ENCODE results near the gene SEMA4G.

SEMA4G gene

DNA sequence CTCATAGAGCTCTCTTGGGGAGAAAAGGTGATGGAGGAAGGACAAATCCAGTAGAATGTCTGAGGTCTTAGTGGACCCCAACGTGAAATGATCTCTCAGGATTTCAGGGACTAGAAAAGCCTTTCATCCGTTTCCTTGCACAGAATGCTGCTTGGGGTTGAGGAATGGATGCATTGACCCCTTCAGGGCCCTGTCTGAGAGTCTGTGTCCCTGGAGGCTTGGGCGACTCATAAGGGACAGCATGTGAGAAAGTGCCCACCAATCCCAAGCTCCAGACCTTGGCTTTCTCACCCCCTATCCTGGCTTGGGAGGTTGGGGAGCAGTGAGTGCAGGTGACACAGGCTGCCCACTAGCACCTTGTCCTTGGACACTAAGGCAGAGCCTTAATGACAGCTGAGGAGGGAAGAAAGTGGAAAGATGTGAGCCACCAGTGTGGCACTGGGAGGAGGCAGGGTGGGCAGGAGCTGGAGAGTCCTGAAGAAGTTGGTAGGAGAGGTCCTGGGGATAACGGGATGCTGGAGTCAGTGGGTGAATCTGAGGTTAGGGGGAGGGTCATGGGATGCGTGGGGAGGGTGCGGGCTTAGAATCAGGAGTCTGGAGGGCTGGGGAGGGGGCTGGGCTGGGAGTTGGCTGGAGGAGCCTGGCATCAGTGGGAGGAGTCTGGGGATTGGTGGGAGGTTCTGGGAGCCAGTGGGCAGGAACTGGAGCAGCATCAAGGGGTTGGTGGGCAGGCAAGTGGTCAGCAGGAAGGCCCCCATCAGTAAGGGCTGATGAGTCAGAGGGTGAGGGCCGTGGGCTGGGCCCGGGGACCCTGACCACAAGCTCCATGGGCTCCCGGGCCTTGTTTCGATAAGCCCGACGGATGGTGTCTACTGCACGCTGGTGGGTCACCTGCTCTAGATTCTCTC lies 38.9 kb downstream of the SEMA4G start:
- DNase-seq, result no peak

DNA sequence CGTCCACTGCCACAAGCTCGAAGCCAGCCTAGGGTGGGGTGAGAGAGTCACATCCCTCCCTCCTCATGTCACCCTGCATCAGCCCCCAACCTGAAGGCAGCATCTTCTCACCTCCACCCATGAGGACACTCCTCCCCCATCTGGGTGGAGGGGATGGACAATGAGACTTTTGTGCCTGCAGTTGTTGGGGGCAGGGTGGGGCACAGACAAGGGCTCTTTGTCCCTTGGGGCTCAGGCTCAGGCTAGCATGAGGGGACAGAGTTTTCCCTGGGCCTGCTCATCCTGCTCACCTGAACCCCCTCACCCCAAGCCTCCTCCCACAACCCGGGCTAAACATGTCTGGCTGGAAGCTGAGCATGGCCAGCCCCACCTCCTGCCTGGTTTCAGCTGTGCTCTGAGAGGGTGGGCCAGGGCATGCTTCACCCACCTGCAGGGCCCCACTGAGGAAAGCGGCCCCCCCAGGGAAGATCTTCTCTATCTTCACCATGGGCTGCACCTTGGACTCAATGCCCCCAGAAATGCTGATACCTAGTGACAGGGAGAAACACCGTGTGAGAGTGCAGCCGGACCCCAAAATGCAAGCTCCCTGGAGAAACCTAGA lies 39.6 kb downstream of the SEMA4G start:
- no peak for DNase-seq

DNA sequence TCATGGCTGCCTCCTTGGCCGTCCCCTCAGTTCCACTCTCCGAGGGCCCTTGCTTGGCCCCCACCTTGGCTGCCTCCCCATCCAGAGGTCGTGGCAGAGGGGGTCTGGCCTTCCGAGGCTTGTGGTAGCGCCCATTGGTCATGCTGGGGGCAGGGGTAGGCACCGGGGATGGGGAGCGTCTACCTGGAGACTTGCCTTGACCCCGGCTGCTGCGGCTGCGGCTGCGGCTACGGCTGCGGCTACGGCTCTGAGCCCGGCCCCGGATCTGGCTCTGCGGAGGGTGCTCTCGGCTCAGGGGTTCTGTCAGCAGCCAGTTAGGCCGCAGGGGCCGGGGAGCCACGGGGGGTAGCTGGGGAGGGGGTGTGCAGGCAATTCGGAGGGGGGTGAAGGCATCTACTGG lies 41.0 kb downstream of the SEMA4G start:
- DNase-seq, result no peak

DNA sequence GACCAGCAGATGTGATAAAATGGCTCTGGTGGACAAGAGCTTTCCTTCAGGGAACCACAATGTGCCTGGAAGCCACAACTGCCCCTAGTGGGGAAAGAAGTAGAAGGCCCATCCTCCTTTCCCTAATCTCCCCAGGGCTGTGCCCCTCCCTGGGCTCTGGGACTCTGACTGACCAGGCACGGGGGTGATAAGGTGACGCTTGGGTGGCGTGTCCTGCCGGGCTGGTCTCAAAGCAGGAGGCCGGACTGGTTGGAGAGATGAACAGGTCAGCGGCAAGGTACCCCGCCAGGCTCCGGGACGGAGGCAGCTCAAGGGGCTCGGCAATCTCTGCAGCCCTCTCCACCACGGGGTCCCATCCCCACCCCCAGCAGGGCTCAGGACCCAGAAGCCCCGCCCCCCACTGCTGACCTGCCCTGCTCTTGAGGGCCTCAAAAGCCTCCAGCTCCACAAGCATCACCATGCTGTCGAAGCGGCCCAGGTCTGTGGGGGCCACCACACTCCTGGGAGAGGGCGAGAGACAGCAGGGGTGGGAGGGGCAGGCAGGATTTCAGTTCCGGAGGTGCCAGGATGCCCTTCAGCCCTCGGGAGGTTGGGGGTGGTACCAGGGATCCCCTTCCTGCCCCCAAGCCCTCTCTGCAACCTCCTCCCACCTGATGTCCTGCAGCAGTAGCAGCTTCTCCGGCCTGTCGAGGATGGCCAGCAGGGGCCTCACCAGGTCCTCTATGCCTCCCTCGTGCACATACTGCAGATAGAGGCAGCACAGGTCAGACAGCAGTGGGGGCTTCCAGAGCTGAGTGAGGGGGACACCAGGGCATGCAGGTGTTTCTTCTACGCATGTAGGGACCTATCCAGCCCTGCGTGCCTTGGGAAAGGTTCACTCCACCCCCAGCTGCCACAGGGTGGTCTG lies 42.5 kb downstream of the SEMA4G start:
- DNase-seq, result no peak

DNA sequence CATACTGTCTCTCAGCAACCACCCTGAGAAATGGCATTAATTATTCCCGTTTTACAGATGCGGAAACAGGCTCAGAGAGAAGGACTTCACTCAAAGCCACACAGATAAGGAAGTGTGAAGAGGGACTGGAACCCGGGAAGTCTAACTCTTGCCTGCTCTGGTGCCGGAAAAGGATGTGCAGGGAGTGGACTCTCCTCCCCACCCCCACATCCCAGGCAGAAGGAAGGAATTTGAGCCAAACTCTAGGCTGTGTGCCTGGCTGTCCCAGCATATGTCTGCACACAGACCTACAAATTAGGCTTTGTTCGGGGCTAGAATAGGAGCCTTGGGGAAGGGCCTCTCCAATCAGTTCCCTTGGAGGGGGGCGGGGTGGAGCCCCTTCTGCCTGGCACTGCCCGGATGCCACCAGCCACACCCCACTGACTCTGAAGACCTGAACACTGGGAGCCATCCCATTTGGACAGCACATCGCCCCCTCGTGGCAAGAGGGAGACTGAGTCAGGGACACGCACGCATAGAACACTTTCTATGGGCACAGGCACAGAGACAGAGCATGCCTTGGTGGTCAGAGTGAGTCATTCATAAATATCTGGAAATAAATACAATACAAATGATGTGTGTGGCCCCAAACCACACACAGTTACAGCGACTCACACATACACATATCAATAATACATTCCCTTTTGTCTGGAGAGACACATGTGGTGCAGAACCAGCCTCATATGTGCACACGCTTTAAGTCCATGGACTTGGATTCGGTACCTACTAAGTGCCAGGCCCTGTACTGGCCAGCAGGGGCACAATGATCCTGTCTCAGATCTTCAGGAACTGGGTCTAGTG lies 43.4 kb downstream of the SEMA4G start:
- peak in 1 of 2 experiments; percentile 76 for DNase-seq

DNA sequence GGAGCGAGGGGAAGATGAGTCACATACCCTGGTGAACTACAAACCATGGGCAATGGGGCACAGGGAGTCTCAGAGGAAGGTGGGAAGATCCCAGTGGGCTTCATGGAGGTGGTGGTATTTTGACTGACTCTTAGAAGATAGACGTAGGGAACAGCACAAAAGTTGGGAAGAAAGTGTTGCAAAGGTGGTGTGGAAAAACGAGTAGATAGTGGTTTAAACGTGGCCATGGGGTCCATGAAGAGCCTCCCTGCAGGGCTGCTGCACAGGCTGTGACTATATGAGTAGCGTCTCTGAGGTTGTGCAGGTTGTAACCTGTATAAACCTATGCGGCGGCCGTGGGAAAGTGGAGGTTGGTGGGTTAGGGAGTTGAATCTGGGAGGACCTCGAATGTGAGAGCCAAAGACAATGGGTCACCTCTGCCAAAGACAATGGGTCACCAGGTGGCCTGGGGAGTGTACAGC lies 44.1 kb downstream of the SEMA4G start:
- no peak for DNase-seq

DNA sequence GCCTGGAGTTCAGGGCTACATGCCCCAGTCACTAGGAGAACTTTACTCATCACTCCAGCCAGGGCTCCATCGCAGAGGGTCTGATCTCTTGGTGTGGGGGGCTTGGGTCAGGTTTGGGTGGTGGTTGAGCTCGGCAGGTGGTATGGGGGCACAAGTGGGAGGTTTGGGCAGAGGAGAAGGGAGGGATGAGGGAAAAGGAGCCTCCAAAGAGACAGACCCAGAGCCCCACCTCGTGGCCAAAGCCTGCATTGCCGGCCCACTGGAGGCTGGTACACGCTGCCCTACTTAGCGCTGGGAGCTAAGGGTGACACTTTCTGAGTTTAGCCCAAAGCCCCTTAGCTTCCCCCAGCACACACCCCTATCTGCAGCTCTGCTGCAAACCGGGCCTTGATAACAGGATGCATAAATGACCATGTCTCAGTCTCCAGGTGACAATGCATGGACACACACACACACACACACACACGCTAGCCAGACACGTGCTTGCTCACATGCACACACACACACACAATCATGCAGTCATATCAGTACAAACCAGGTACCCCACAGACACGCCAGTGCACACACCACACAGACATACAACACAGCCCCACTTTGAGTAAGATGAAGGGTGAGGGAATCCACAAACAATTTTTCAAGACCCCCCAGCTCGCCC lies 45.1 kb downstream of the SEMA4G start:
- peak in 1 of 2 experiments; percentile 58 for DNase-seq

DNA sequence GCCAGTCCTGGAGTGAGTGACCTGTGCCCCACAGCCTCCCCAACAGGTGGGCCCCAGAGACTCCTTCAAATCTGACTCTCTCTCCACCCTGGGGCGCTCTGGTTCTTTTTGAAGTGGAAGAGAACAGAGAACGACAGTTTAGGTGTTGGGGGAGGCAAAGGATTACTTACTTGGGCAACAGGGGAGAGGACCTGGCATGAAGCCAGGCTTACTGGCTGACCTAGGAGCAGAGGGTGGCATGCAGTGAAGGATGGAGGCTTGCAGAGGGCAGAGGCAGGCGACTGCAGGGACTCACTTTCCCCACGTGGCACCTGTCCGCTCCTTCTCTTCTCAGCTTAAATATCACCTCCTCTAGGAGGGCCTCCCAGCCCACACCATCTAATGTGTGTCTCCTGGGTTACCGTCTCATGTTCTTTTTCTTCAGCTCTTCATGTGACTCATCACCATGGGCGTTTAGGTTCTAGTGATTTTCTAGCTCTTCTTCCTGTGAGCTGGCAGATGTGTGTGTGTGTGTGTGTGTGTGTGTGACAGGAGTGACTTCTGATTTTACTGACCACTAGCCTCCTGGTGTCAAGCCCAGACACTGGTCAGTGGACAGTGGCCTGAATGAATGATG lies 45.8 kb downstream of the SEMA4G start:
- DNase-seq, result no peak

DNA sequence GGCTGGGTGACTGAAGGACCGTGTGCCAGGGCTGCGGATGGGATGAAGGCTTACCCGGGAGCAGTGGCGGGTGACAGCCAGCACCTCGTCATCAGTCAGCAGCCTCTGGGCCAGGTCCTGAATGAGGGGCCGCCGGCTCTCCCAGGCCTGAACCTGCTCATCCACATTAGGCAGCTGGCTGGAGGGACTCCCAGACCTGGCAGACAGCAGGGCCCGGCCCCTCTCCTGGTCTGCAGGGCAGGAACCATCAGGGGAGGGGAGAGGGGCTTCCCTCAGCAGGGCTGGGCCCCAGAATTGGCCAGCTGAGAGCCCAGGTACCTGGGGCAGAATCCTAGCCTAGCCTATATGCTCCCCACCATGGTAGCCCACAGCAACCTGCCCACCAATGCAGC lies 46.3 kb downstream of the SEMA4G start:
- no peak for DNase-seq

DNA sequence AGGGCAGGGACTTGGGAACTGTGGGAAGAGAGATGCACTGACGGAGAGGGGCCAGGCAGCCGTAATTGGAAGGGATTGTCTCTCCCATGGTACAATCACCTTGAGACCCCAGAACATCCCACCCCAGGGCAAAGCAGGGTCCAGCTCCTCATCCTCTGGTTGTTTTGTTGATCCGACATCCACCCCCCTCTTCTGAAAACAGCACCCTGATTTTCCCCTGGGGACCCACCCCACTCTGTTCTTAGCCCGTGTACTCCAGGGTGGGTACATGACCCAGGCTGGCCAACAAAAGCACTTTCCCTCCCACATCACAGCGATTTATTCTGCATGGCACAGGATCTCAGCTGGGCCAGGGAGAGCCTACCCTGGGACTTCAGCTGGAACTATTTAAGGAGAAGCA lies 47.5 kb downstream of the SEMA4G start:
- DNase-seq, result no peak

DNA sequence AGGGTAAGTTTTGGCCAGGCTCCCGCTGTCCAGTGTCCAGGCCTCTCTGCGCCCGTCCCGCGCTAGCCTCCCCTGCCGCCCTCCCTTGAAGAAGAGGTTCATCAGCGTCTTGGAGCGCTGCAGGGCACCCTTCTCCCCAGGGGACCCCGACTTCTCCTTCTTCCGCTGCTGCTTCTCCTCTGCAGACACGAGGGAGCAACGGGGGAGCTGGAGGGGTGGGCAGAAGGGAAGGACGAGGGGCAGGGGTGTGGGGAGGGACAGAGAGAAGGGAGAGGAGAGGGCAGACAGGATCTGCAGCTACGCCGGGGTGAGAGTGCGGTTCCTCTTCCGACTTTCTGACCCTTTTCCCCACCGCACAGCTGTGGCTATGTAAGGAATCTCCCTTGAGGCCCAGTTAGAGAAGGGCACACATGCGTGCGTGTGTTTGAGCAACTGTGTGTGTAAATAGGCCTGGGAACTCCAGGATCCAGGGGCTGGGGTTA lies 48.9 kb downstream of the SEMA4G start:
- DNase-seq, result no peak

DNA sequence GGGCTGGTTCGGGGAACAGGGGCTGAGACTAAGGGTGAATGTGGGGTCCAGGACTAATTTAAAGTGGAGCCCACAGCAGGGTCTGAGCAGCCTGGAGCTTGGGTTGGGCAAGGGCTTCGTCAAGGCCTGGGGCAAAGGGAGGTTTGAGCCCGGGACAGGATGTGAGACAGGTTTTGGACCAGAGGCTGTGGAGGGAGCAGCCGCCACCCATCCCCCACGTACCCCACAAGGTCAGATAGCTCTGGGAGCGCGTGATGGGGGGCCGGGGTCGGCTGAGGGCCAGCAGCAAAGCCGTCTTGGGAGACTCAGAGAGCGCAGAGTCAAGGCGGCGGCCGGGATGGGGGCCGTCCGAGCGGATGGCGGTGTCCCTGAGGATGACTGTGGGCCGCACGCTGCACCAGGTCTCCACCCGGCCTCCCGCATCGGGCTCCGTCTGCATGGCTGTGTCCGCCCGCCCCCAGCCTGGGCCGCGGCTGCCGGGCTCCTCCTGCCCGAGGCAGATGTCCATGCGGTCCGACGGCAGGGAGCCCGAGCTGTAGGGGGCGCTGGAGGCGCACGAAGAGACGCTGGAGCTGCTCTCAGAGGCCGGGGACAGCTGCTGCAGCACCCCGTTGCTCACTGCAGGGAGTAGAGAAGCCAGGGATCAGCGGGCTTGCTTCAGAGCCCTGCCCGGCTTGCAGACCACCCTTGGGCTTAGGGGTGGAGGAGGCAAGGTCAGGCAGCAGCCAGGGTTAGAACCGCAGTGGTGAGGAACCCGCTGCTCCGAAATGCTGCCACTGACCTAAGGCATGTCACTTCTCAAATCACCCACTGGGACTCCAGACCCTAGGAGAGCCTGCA lies 49.5 kb downstream of the SEMA4G start:
- no peak for DNase-seq
